ENCODE results near the gene TSR3. TPM values are rescaled to one million over a fixed set of nuclear protein-coding genes. Genes with fewer than 3 reads are reported as not detected.

Gene TSR3
- total RNA-seq, 1 experiment from 2014 or later = 20.1 TPM

DNA sequence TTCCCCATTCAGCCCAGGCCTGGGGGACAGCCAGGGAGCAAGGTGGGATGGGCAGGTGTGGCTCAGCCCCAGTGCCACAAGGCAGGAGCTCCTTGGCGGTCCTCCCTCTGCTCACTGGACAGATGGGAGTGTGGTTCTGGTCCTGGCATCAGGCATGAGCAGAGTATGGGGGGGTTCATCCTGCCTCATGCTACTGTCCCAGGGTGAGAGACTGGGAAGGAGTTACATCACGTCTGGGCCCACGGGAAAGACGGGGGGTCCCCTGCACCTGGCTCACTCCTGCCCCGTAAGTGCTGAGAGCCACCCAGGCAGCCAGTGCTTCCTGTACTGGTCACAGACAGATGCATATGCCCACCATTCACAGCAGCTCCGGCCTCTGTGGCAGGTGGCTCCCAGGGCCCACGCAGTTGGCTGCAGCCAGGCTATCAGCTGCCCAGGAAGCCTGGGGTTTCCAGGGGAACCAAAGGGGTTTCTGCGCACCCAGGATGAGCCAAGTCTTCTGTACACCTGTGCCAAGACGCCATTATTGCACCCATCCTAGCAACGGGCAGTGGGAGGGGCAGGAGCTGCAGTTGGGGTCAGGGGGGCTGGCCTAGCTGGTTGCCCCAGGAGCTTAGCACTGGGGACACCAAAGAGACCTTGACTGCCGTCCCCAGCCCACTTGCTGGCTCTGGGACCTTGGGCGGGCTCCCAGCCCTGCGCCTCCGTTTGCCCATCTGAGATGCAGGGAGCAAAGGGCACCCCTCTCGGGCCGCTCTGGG is 16.3 kb downstream of the TSR3 start:
- H3K79me2 ChIP-seq (ENCODE audit: low read length) = no peaks in the 10 kb centered on the region
- H3K27me3 ChIP-seq (ENCODE audit: low read length) = no peaks in the 10 kb centered on the region
- H3K9me2 ChIP-seq (replicated peaks; ENCODE audit: insufficient read depth, low read length) = no peaks in the 10 kb centered on the region
- no peak overlapping the region for H2AFZ ChIP-seq (ENCODE audit: low read length)
- peaks cover 8% of the 10 kb centered on the region; the same call in 1 of the 2 replicates for H3K4me1 ChIP-seq (ENCODE audit: low read length)
- no peak overlapping the region for H3K4me2 ChIP-seq (ENCODE audit: low read depth, low read length, poor library complexity, severe bottlenecking)
- no peaks in the 10 kb centered on the region; the same call in 1 of the 2 replicates for H4K20me1 ChIP-seq (ENCODE audit: insufficient read depth, low read depth, low read length)
- H3K27ac ChIP-seq (ENCODE audit: low read length) = no peak overlapping the region
- DNase-seq = no peak
- H3K9me3 ChIP-seq (ENCODE audit: low read length) = peaks cover 1% of the 10 kb centered on the region; the same call in 1 of the 2 replicates
- H3K9ac ChIP-seq (ENCODE audit: low read length) = no peak overlapping the region
- H3K4me3 ChIP-seq (ENCODE audit: low read length) = no peak overlapping the region
- H3K36me3 ChIP-seq (ENCODE audit: insufficient read depth, low read length) = no peaks in the 10 kb centered on the region

- Histone ChIP-seq H3K9ac (ENCODE audit: low read length) (no peak overlapping the region), H2AFZ (ENCODE audit: low read length) (no peak overlapping the region), H3K4me3 (ENCODE audit: low read length) (no peak overlapping the region), H3K4me2 (ENCODE audit: low read depth, low read length, poor library complexity, severe bottlenecking) (no peak overlapping the region), H3K36me3 (ENCODE audit: insufficient read depth, low read length) (no peaks in the 10 kb centered on the region), H3K4me1 (ENCODE audit: low read length) (peaks cover 8% of the 10 kb centered on the region; the same call in 1 of the 2 replicates), H3K9me2 (replicated peaks; ENCODE audit: insufficient read depth, low read length) (no peaks in the 10 kb centered on the region), H3K9me3 (ENCODE audit: low read length) (peaks cover 6% of the 10 kb centered on the region), H3K79me2 (ENCODE audit: low read length) (no peaks in the 10 kb centered on the region), H4K20me1 (ENCODE audit: insufficient read depth, low read depth, low read length) (no peaks in the 10 kb centered on the region; the same call in 1 of the 2 replicates), H3K27me3 (ENCODE audit: low read length) (no peaks in the 10 kb centered on the region), H3K27ac (ENCODE audit: low read length) (no peak overlapping the region)
- DNase-seq = no peak
These were observed 16.9 kb downstream of the TSR3 start for GRCh38 chr16:1334739-1335138.

- no peak overlapping the region for H3K4me2 ChIP-seq (ENCODE audit: low read depth, low read length, poor library complexity, severe bottlenecking)
- H2AFZ ChIP-seq (ENCODE audit: low read length) = no peak overlapping the region
These were observed 17.6 kb downstream of the TSR3 start for GRCh38 chr16:1333854-1334700.

GRCh38 chr16:1333149-1333812 is 18.4 kb downstream of the TSR3 start, which contains the start of gene BAIAP3:
TSS of gene BAIAP3 (plus strand) at chr16:1333645. CDS start at chr16:1338550, 4,905 bp downstream.
- Histone ChIP-seq H2AFZ (ENCODE audit: low read length) (no peak within 1 kb of the TSS), H3K27ac (ENCODE audit: low read length) (no peak within 1 kb of the TSS), H3K36me3 (ENCODE audit: insufficient read depth, low read length) (no peaks in the 10 kb centered on the region), H3K9me3 (ENCODE audit: low read length) (peaks cover 6% of the 10 kb centered on the region), H3K4me1 (ENCODE audit: low read length) (peaks cover 8% of the 10 kb centered on the region; the same call in 1 of the 2 replicates), H3K9me2 (replicated peaks; ENCODE audit: insufficient read depth, low read length) (no peaks in the 10 kb centered on the region), H3K4me3 (ENCODE audit: low read length) (no peak within 1 kb of the TSS), H4K20me1 (ENCODE audit: insufficient read depth, low read depth, low read length) (no peaks in the 10 kb centered on the region; the same call in 1 of the 2 replicates), H3K9ac (ENCODE audit: low read length) (no peak within 1 kb of the TSS), H3K4me2 (ENCODE audit: low read depth, low read length, poor library complexity, severe bottlenecking) (no peak within 1 kb of the TSS), H3K27me3 (ENCODE audit: low read length) (no peaks in the 10 kb centered on the region), H3K79me2 (ENCODE audit: low read length) (no peaks in the 10 kb centered on the region)
- DNase-seq = no peak

More at GRCh38 chr16:1333854-1334700, 17.6 kb downstream of the TSR3 start:
- no peak for DNase-seq
- H3K79me2 ChIP-seq (ENCODE audit: low read length) = no peaks in the 10 kb centered on the region
- peaks cover 6% of the 10 kb centered on the region for H3K9me3 ChIP-seq (ENCODE audit: low read length)
- no peaks in the 10 kb centered on the region for H3K36me3 ChIP-seq (ENCODE audit: insufficient read depth, low read length)
- no peak overlapping the region for H3K27ac ChIP-seq (ENCODE audit: low read length)
- H3K4me3 ChIP-seq (ENCODE audit: low read length) = no peak overlapping the region
- peaks cover 8% of the 10 kb centered on the region; the same call in 1 of the 2 replicates for H3K4me1 ChIP-seq (ENCODE audit: low read length)
- no peaks in the 10 kb centered on the region for H3K9me2 ChIP-seq (replicated peaks; ENCODE audit: insufficient read depth, low read length)
- H3K27me3 ChIP-seq (ENCODE audit: low read length) = no peaks in the 10 kb centered on the region
- H4K20me1 ChIP-seq (ENCODE audit: insufficient read depth, low read depth, low read length) = no peaks in the 10 kb centered on the region; the same call in 1 of the 2 replicates
- H3K9ac ChIP-seq (ENCODE audit: low read length) = no peak overlapping the region

- Histone ChIP-seq H3K9me2 (replicated peaks; ENCODE audit: insufficient read depth, low read length) (no peaks in the 10 kb centered on the region), H4K20me1 (ENCODE audit: insufficient read depth, low read depth, low read length) (no peaks in the 10 kb centered on the region; the same call in 1 of the 2 replicates), H3K9ac (ENCODE audit: low read length) (no peak overlapping the region), H3K4me2 (ENCODE audit: low read depth, low read length, poor library complexity, severe bottlenecking) (no peak overlapping the region), H3K4me3 (ENCODE audit: low read length) (no peak overlapping the region), H3K36me3 (ENCODE audit: insufficient read depth, low read length) (no peaks in the 10 kb centered on the region), H3K4me1 (ENCODE audit: low read length) (peaks cover 8% of the 10 kb centered on the region; the same call in 1 of the 2 replicates), H3K27ac (ENCODE audit: low read length) (no peak overlapping the region), H3K79me2 (ENCODE audit: low read length) (no peaks in the 10 kb centered on the region), H2AFZ (ENCODE audit: low read length) (no peak overlapping the region), H3K9me3 (ENCODE audit: low read length) (peaks cover 6% of the 10 kb centered on the region), H3K27me3 (ENCODE audit: low read length) (no peaks in the 10 kb centered on the region)
- no peak for DNase-seq
These were observed 19.0 kb downstream of the TSR3 start for GRCh38 chr16:1332618-1333148.

DNA sequence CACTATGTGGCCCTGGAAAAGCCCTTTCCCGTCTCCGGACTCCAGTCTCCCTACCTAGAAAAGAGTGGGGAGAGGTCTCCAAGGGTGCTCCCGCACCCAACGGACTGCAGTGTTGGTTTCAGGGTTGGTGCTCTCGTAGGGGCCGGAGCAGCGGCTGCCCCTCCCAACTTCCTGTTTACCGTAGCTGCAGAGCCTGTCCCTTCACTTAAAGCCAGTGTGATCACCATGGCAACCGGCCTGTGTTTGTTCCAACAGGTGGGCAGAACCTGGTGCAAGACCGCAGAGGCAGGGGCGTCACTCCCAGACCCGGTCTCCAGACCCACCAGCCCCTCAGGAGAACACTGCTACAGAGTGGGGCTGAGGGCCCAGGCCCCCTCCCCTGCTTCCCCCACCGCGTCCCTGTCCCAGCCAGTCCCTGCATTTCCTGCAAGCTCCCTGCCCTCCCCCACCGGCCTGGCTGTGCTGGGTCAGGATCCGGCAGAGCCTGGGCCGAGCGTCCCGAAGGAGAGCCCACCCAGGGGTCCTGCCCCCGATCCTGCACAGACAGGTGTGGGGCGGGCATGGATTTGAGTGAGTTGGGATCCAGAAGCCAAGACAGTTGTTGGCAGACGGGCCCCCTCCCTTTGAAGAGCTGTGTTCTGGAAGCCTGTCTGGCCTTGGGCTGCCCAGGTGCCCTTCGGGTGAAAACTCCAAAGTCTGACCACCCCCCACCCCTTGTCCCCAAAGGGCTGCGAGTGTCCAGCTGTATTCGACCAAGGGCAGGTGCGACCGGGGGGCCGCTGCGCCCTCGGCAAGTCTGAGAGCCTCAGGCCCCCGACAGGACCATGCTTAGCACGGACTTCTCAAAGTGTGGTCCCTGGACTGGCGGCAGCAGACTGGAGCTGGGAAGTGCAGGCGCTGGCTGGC is 19.7 kb downstream of the TSR3 start:
- no peaks in the 10 kb centered on the region for H3K36me3 ChIP-seq (ENCODE audit: insufficient read depth, low read length)
- H3K9me2 ChIP-seq (replicated peaks; ENCODE audit: insufficient read depth, low read length) = no peaks in the 10 kb centered on the region
- H3K4me3 ChIP-seq (ENCODE audit: low read length) = no peak overlapping the region
- peak; percentile 82 for DNase-seq
- H3K4me2 ChIP-seq (ENCODE audit: low read depth, low read length, poor library complexity, severe bottlenecking) = no peak overlapping the region
- H2AFZ ChIP-seq (ENCODE audit: low read length) = no peak overlapping the region
- no peaks in the 10 kb centered on the region for H3K27me3 ChIP-seq (ENCODE audit: low read length)
- peaks cover 6% of the 10 kb centered on the region for H3K9me3 ChIP-seq (ENCODE audit: low read length)
- no peak overlapping the region for H3K27ac ChIP-seq (ENCODE audit: low read length)
- H4K20me1 ChIP-seq (ENCODE audit: insufficient read depth, low read depth, low read length) = no peaks in the 10 kb centered on the region
- H3K79me2 ChIP-seq (ENCODE audit: low read length) = no peaks in the 10 kb centered on the region
- peaks cover 8% of the 10 kb centered on the region; the same call in 1 of the 2 replicates for H3K4me1 ChIP-seq (ENCODE audit: low read length)
- no peak overlapping the region for H3K9ac ChIP-seq (ENCODE audit: low read length)
